Stimulated activated CD8-positive, alpha-beta memory T cell treated with anti-CD3 and anti-CD28 coated beads, Interleukin-4, amount 100 ng/mL, for 1 hour (primary cell): Measurements from ENCODE around the gene C19orf53.
"Not testable (repeated sequence)": the region's sequence is repeated elsewhere in the genome, so short reads cannot be mapped to it uniquely, and the experiment has no call there.

Experiments used
- DNase-seq, 2 donors: peaks; one replicate each; pipeline ENCODE4 v3.0.0-alpha.2; 2020; ENCODE audit warnings: low read depth in 2 of 2, low spot score in 1 of 2

C19orf53 gene

GRCh38 chr19:13763265-13763664 is 11.0 kb upstream of the C19orf53 start:
- DNase-seq, result no peak

- peak in 1 of 2 donors; percentile 38 for DNase-seq
Measured at GRCh38 chr19:13764101-13764807, 10.0 kb upstream of the C19orf53 start, which contains the start of gene MRI1. TSS of gene MRI1 (plus strand) at chr19:13764522. CDS start at chr19:13764589, 67 bp downstream.

DNA sequence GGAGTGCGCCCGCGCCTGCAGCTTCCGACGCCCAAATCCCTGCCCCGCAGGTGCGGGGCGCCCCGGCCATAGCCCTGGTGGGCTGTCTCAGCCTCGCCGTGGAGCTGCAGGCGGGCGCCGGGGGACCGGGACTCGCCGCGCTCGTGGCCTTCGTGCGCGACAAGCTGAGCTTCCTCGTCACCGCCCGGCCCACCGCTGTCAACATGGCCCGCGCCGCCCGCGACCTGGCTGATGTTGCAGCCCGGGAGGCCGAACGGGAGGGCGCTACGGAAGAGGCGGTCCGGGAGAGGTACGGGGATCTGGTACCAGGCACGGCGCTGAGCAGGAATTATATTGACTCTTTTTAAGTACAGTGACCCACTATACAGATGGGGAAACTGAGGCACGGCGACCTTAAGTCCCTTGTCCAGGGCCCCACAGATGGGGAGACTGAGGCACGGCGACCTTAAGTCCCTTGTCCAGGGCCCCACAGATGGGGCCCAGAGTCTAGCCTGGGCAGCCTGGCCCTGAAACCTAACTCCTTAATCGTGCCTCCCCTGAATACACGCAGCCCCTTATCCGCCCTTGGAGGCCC is 9.3 kb upstream of the C19orf53 start:
- no peak for DNase-seq

DNA sequence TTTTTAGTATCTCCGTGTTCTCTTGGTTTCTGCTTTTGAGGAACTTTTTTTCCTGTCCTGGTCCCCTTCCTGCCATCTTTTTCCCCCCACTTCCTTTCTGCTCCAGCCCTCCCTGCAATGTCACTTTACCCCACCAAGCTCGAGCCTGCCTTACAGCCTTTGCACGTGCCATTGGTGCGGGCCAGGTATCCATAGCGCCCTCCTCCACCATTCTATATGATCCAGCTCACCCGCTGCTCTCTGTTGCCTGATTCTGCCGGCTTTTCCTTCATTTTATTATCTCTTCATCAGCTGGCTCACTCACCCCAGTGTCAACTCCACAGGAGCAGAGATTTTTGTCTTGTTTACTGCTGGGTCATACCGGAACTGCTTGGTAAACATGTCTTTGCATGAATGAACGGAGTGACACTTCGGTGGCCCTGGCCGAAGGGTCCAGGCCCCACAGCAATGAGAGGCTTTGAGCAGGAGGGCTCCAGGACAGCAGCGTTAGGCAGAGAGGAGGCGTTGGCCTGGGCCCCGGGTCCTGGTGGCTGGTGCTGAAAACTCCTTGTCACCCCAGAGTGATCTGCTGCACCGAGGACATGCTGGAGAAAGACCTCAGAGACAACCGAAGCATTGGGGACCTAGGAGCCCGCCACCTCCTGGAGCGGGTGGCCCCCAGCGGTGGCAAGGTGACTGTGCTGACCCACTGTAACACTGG is 8.7 kb upstream of the C19orf53 start:
- no peak for DNase-seq

- DNase-seq, result no peak
Measured at GRCh38 chr19:13766095-13766481, 8.2 kb upstream of the C19orf53 start.

DNA sequence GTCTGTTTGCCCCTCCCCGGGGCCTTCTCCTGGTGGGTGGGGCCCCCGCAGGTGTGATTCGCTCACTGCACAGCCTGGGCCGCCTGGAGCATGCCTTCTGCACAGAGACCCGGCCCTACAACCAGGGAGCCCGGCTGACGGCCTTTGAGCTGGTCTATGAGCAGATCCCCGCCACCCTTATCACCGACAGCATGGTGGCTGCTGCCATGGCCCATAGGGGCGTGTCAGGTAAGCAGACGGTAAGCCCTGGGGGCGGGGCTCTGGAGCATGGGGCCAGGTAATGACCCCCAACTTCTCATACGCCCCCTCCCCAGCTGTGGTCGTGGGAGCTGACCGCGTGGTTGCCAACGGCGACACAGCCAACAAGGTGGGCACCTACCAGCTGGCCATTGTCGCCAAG is 5.7 kb upstream of the C19orf53 start:
- DNase-seq, result no peak

- DNase-seq, result no peak
Measured at GRCh38 chr19:13770013-13770635, 4.1 kb upstream of the C19orf53 start.

DNA sequence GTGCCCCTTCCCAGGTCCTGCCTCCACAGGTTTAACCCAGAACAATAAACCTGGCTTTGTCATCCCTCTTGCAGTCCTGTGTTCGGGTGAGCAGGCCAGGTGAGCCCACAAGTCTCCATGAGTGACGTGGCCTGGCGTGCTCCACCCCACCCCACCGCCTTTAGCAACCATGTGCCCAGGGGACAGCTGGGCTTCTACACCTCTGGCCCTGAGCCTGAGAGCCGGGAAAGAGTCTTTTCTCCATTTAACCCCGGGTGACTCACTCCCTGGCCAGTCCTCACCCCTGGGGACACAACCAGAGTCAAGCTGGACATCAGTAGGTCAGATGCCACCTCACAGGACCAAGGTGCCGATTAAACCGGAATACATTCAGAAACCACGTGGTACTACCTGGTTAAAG is 4.1 kb downstream of the C19orf53 start:
- no peak for DNase-seq

GRCh38 chr19:13778847-13779246 is 4.6 kb downstream of the C19orf53 start:
- DNase-seq, result no peak

DNA sequence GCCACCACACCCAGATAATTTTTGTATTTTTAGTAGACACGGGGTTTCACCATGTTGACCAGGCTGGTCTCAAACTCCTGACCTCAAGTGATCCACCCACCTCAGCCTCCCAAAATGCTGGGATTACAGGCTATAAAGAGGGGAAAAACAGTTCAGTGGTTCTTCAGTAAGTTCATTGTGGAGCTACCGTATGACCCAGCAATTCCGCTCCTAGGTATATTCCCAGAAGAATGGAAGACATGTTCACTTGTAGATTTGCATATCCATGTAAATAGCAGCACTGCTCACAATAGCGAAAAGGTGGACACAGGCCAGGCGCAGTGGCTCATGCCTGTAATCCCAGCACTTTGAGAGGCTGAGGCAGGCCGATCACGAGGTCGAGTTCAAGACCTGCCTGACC is 5.5 kb downstream of the C19orf53 start:
- DNase-seq, result not testable (repeated sequence)

DNA sequence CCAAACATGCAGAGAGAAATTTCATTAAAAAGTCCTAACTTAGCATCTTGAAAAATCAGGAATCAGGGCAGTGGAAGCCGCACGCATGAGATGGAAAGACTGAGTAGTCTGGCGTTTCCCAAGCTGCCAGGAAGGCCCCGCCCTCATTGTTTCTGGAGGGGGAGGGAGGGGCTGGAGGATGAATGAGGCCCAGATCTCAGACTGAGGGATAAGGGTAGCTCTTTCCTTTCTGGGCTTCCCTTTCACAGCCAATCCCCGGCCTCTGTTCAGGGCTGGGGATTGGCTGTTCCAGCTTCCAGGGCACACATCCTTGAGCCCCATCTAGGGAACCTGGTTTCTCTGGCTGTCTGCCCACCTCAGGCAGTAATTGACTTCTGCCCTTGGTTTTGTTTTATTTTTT is 7.3 kb downstream of the C19orf53 start:
- no peak for DNase-seq

DNA sequence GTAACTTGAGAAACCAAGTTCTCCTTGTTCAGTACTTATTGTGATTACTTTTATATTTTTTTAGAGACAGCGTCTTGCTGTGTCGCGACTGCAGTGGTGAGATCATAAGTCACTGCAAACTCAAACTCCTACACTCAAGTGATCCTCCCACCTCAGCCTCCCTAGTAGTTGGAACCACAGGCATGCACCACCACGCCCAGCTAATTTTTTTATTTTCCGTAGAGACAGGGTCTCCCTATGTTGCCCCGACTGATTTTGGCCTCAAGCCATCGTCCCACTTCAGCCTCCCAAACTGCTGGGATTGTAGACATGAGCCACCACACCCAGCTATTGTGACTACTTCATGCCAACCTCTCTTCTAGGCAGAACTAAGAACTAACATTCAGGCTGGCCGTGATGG is 8.3 kb downstream of the C19orf53 start:
- no peak for DNase-seq

GRCh38 chr19:13783565-13784500 is 9.6 kb downstream of the C19orf53 start:
- no peak for DNase-seq

DNA sequence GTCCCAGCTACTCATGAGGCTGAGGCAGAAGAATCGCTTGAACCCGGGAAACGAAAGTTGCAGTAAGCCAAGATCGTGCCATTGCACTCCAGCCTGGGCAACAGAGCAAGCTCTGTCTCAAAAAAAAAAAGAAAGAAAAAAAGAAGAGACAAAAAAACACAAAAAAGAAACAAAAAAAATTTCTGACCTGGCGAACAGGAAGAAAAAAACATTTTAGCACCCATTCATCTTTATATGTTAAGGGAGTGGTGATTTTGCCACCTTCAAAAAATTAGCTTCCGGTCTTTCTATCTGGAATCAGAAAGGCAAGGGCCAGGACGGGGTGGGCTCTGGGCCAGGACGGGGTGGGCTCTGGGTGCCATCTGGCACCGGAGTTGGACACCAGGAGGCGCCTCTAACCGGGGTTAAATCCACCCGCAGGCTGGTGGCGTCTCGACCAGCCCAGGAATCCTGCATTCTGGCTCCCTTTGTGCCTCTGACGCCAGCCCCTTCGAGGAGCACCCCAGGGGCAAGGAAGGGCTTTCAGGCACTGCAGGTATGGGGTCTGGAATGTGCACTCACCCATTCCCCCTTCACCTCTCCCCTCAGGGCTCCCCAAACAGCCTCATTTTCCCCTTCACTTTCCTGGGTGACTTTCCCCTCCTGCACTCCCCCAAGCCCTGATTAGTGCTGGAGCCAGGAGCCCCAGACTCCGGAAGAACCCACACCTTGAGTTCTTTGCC is 10.6 kb downstream of the C19orf53 start:
- peak in 1 of 2 donors; percentile 63 for DNase-seq

DNA sequence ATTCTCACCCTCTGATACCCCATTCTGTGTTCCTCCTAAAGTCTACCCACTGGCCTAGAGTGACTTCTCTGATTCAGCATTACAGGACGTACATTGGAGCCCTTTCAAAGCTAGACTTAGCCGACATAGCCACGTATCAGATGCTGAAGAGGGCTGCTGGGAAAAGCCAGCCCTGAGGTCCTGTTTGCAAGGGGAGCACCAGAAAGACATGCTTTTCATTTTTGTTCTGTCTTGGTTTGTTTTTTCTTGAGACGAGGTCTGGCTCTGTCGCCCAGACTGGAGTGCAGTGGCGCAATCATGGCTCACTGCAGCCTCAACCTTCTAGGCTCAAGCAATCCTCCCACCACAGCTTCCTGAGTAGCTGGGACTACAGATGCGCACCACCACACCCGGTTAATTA is 14.7 kb downstream of the C19orf53 start:
- no peak for DNase-seq

GRCh38 chr19:13790354-13790753 is 16.1 kb downstream of the C19orf53 start:
- peak in 1 of 2 donors; percentile 24 for DNase-seq

GRCh38 chr19:13793317-13793716 is 19.1 kb downstream of the C19orf53 start:
- not testable (repeated sequence) for DNase-seq

- no peak for DNase-seq
Measured at GRCh38 chr19:13794398-13794756, 20.1 kb downstream of the C19orf53 start.

DNA sequence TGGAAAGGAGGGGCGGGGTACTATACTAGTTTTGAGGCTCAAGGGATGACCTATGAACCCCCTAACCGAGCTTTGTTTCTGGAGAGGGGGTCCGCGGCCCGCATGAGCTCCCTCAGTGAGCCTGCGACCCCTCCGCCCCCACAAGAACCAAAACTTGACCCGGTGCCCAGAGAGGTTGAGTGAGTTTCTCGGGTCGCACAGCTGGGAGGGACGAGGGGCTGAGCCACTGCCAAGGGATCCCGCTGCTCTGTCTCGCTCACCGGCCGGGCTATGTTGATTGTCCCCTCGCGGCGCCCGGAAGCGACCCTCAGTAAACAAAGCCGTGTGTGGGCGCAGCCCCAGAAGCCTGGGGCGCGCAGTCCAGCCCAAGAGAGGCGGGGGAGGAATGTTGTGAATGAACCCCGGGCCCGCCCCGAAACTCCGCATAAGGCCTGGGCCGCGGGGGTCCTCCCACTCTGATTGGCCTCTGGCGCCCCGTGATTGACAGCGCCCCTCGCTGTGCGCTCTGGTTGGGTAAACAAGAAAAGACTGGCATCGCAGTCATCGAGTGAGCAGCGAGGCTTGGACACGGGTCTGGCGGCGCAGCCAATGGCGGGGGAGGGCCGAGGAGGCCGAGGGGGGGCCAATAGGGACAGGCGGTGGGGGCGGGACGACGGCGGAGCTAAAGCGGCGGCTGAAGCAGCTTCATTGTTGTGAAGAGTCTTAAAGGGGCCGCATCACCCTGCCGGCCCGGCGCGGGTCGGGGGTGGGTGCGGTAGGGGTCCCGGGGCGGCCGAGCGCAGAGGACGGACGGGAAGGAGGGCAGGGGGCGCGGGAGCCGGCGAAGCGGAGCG is 20.7 kb downstream of the C19orf53 start, which contains the start of gene ZSWIM4:
ZSWIM4 (plus strand) TSS at position 687 of the 833 bp plus-strand sequence. CDS start 206 bp downstream, outside the sequence.
- peak; percentile 86 to 92 for DNase-seq
